LNCaP clone FGC (cell line): ENCODE results near the gene PRKN.
A peak's percentile ranks its signal among the peaks of the same experiment; 100 is the strongest.

Source experiments
- DNase-seq: peaks from one replicate; pipeline ENCODE4 v3.0.0-alpha.2; 2011; ENCODE audit warnings: low read depth
- H3K4me3 ChIP-seq: 2 replicates; pipeline ENCODE4 v1.5.1; 2011; ENCODE audit warnings: mild to moderate bottlenecking, low read depth, low read length, control low read depth
- TF ChIP-seq, protein P1 (sequence below): IDR thresholded peaks from 2 replicates; pipeline ENCODE4 v1.5.1; 2012; ENCODE audit warnings: mild to moderate bottlenecking; ENCODE audit not compliant: control insufficient read depth, insufficient read depth; ENCODE audit errors: extremely low read depth

Gene PRKN

GRCh38 chr6:162179196-162179951 is 548.2 kb downstream of the PRKN start:
- no peak overlapping the region for H3K4me3 ChIP-seq
- no peak for DNase-seq
- TF ChIP-seq, protein P1, sequence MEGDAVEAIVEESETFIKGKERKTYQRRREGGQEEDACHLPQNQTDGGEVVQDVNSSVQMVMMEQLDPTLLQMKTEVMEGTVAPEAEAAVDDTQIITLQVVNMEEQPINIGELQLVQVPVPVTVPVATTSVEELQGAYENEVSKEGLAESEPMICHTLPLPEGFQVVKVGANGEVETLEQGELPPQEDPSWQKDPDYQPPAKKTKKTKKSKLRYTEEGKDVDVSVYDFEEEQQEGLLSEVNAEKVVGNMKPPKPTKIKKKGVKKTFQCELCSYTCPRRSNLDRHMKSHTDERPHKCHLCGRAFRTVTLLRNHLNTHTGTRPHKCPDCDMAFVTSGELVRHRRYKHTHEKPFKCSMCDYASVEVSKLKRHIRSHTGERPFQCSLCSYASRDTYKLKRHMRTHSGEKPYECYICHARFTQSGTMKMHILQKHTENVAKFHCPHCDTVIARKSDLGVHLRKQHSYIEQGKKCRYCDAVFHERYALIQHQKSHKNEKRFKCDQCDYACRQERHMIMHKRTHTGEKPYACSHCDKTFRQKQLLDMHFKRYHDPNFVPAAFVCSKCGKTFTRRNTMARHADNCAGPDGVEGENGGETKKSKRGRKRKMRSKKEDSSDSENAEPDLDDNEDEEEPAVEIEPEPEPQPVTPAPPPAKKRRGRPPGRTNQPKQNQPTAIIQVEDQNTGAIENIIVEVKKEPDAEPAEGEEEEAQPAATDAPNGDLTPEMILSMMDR = no peak

- TF ChIP-seq, protein P1 = no peak
- no peak overlapping the region for H3K4me3 ChIP-seq
- no peak for DNase-seq
Observed at GRCh38 chr6:162178666-162179065, 548.9 kb downstream of the PRKN start.

- no peak for DNase-seq
- TF ChIP-seq, protein P1 = no peak
- no peak overlapping the region for H3K4me3 ChIP-seq
Observed at GRCh38 chr6:162178266-162178665, 549.3 kb downstream of the PRKN start.

DNA sequence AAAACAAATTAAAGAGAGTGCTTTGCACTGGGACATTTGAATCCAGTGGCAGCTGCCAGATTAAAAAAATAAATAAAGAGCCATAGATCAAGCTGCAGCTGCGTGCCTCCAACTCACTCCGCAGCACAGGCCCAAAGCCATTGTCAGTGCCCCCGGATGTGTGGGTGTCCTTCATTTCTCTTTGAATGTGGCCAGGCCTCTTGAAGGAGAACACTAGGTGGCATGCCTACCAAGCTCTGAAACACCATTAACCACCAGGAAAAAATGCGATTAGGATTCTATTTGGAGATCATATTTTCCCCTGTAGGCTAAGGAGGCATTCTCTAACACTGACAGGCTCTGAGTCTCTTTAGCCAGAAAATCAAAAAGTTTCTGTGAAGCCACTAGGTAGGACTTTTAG is 549.8 kb downstream of the PRKN start:
- DNase-seq = no peak
- TF ChIP-seq, protein P1 = peak; percentile 21; the same call in 1 of the 2 replicates
- no peak overlapping the region for H3K4me3 ChIP-seq

GRCh38 chr6:162173466-162173865 is 554.1 kb downstream of the PRKN start:
- TF ChIP-seq, protein P1 = no peak
- DNase-seq = no peak
- H3K4me3 ChIP-seq = no peak overlapping the region

- H3K4me3 ChIP-seq = no peak overlapping the region
- TF ChIP-seq, protein P1 = no peak
- DNase-seq = no peak
Observed at GRCh38 chr6:162165479-162165878, 562.1 kb downstream of the PRKN start.
